Ovary (tissue), 10 donors: ENCODE measurements around the gene GUCA1C. TPM values are rescaled to one million over a fixed set of nuclear protein-coding genes. Genes with fewer than 3 reads are reported as not detected.

Experiments used
- DNase-seq, 5 donors: peaks; one replicate each; pipeline ENCODE4 v3.0.0-alpha.2; 2019 to 2020
- H3K27ac ChIP-seq, 2 donors: fragments of 200-600 bp; one replicate each; pipeline versions ENCODE4 v1.5.1 to v1.8.0; 2019 to 2022
- H3K27me3 ChIP-seq: fragments of 200-600 bp; one replicate; pipeline ENCODE4 v1.8.0; 2022
- H3K36me3 ChIP-seq: fragments of 200-600 bp; sonication (generic); one replicate; pipeline ENCODE4 v1.5.1; 2019
- H3K4me1 ChIP-seq: one replicate; pipeline ENCODE4 v1.8.1; 2013; ENCODE audit warnings: mild to moderate bottlenecking, moderate library complexity; ENCODE audit not compliant: insufficient read depth
- H3K4me3 ChIP-seq: fragments of 200-600 bp; sonication (generic); one replicate; pipeline ENCODE4 v1.5.1; 2017
- H3K9me3 ChIP-seq, 2 donors: fragments of 200-600 bp in 1 of 2; sonication (generic) in 1 of 2; one replicate each; pipeline versions ENCODE4 v1.5.1 to v1.8.1; 2013 to 2019; ENCODE audit warnings: mild to moderate bottlenecking in 1 of 2, moderate library complexity in 1 of 2
- CTCF ChIP-seq, 3 donors: fragments of 450-650 bp in 2 of 3; fragments of 200-600 bp in 1 of 3; IDR thresholded peaks; one replicate each; pipeline versions ENCODE4 v1.5.1 to v1.8.0; 2016 to 2022; ENCODE audit warnings: antibody characterized with exemption in 3 of 3, mild to moderate bottlenecking in 1 of 3
- EP300 ChIP-seq: sonication (generic); formaldehyde crosslinking; IDR thresholded peaks from one replicate; pipeline ENCODE4 v1.6.1; 2017; ENCODE audit warnings: antibody characterized with exemption
- POLR2A ChIP-seq: fragments of 450-650 bp; IDR thresholded peaks from one replicate; pipeline ENCODE4 v1.6.1; 2017; ENCODE audit warnings: antibody characterized with exemption, mild to moderate bottlenecking, moderate library complexity
- WGBS, 3 donors: extraction: QIAGEN DNeasy Blood & Tissue Kit in 1 of 3; methylation state at CpG; one replicate each; pipeline versions ENCODE4 v1.1.5 to v1.1.7; 2013 to 2017; 5-methylcytosine and 5-hydroxymethylcytosine counted together
- intact Hi-C, 4 donors: fragments of 100-400 bp; cut with DNase I; formaldehyde crosslinking; loops; one replicate each; pipeline versions ENCODE4 v1.11.0 to v1.15.1; 2022 to 2023
- long read RNA-seq, 3 donors: library from polyadenylated mRNA in 2 of 3; unstranded in 2 of 3; transcript quantifications; one replicate each; pipeline ENCODE4 v2.0.0 and lab custom pipeline, GENCODE V29; 2021 to 2026
- polyA plus RNA-seq, 2 donors: library from polyadenylated mRNA; stranded (reverse); fragments of 200-250 nt in 1 of 2; fragments of 350-450 nt in 1 of 2; fragmentation: Illumina TruSeq in 1 of 2; extraction: RNeasy Lipid Tissue Mini Kit (QIAGEN cat#74804) in 1 of 2; gene quantifications; one replicate each; pipeline ENCODE4 v1.2.3, GENCODE V29; 2013 to 2014
- total RNA-seq, 7 donors: library from RNA; depleted of rRNA in 2 of 7; stranded (reverse); fragments of >200 nt in 2 of 7; fragmentation: NEBNext Ultra II Directional in 3 of 7; extraction: Animal tissue kit (Norgen Biotek cat#: 25700) in 3 of 7; gene quantifications; one replicate each; pipeline versions ENCODE4 v1.1.0 to v1.2.4, GENCODE V29; 2016 to 2023
- donor health status: DM: no; HTN: no; CAD: no; lungs with moderate emphysema.
- donor health status: DM: no; HTN: no; CAD: no.
- donor health status: Bipolar disorder and iron deficiency.
- donor health status: DM: yes; HTN: yes; CAD: no.
- donor health status: DM: no; HTN: no; CAD: no.
- donor health status: DM: yes; HTN: yes; CAD: no.

GUCA1C gene
- total RNA-seq (not detected), polyA plus RNA-seq (1 to 10 TPM in 1 of 2 donors, under 1 TPM in 1; 0.38 to 1.8 TPM)
- long read RNA-seq, donor 1, result 0 reads
- long read RNA-seq, donor 2, transcript GUCA1C-201 (4 exons, 982 nt), result major isoform, 5 of 5 reads
- long read RNA-seq, donor 2, partial matches to known transcripts, result 0 of 5 reads
- long read RNA-seq, donor 2, other reads (novel, unspliced or antisense), result 0 of 5 reads
- long read RNA-seq, donor 3, result 0 reads

- no peaks in the 10 kb centered on the region for H3K36me3 ChIP-seq
- intact Hi-C loops, result no loop called here
- 60 to 72% (median 61%) methylated on average over 1 of the region's 1 CpG for WGBS, 3 donors
These were observed at the start of gene GUCA1C for GRCh38 chr3:108953700-108954099. TSS of gene GUCA1C (minus strand) at chr3:108953879. CDS start at chr3:108953762, 117 bp downstream.

GRCh38 chr3:108998436-108998835 lies 44.8 kb upstream of the GUCA1C start:
- H3K27ac ChIP-seq, result no peak overlapping the region
- H3K4me1 ChIP-seq, result no peaks in the 10 kb centered on the region
- intact Hi-C loops, result no loop called here
- H3K9me3 ChIP-seq, result no peaks in the 10 kb centered on the region
- H3K27me3 ChIP-seq, result no peaks in the 10 kb centered on the region
- H3K4me3 ChIP-seq, result no peak overlapping the region
- no peak for TF ChIP-seq CTCF (IDR thresholded peaks at IDR 0.05)
- TF ChIP-seq POLR2A, result no peak
- TF ChIP-seq EP300, result no peak
- DNase-seq, result no peak
- no peaks in the 10 kb centered on the region for H3K36me3 ChIP-seq
- WGBS, 3 donors, result 22 to 36% (median 33%) methylated on average over 3 of the region's 3 CpGs

More at GRCh38 chr3:108953700-108954099, at the start of gene GUCA1C:
- no peaks in the 10 kb centered on the region for H3K9me3 ChIP-seq
- H3K27ac ChIP-seq, result no peak within 1 kb of the TSS
- TF ChIP-seq EP300, result no peak
- no peak for TF ChIP-seq POLR2A
- TF ChIP-seq CTCF (IDR thresholded peaks at IDR 0.05), result no peak
- H3K4me3 ChIP-seq, result no peak within 1 kb of the TSS
- no peaks in the 10 kb centered on the region for H3K27me3 ChIP-seq
- H3K4me1 ChIP-seq, result no peaks in the 10 kb centered on the region
- DNase-seq, result no peak

- no peaks in the 10 kb centered on the region for H3K4me1 ChIP-seq
- H3K4me3 ChIP-seq, result no peak overlapping the region
- intact Hi-C loops, result no loop called here
- no peaks in the 10 kb centered on the region for H3K9me3 ChIP-seq
- H3K36me3 ChIP-seq, result no peaks in the 10 kb centered on the region
- 4 to 9% (median 5%) methylated on average over 1 of the region's 1 CpG for WGBS, 3 donors
- TF ChIP-seq EP300 (no peak), CTCF (IDR thresholded peaks at IDR 0.05) (no peak), POLR2A (no peak)
- no peak for DNase-seq
- no peak overlapping the region for H3K27ac ChIP-seq
- H3K27me3 ChIP-seq, result no peaks in the 10 kb centered on the region
These were observed 32.2 kb upstream of the GUCA1C start for GRCh38 chr3:108985844-108986243.

GRCh38 chr3:108983051-108983450 lies 29.4 kb upstream of the GUCA1C start:
- WGBS, 3 donors, result 94 to 95% (median 95%) methylated on average over 1 of the region's 1 CpG
- TF ChIP-seq CTCF (IDR thresholded peaks at IDR 0.05), result no peak
- no peak for TF ChIP-seq POLR2A
- TF ChIP-seq EP300, result no peak

More at GRCh38 chr3:108983051-108983450, 29.4 kb upstream of the GUCA1C start:
- DNase-seq, result no peak
- Histone ChIP-seq H3K4me3 (no peak overlapping the region), H3K36me3 (no peaks in the 10 kb centered on the region), H3K27me3 (no peaks in the 10 kb centered on the region), H3K4me1 (no peaks in the 10 kb centered on the region), H3K27ac (no peak overlapping the region), H3K9me3 (no peaks in the 10 kb centered on the region)
- intact Hi-C loops, result no loop called here
